ENCODE measurements around the gene CEMP1. TPM values are rescaled to one million over a fixed set of nuclear protein-coding genes. Genes with fewer than 3 reads are reported as not detected.
A peak's percentile ranks its signal among the peaks of the same experiment; 100 is the strongest.

Gene CEMP1
- total and polyA plus RNA-seq, 5 donors from 2014 or later = 0.27 to 3.8 (median 3.7) TPM

- Histone ChIP-seq H3K36me3 (ENCODE audit: control insufficient read depth, insufficient read depth, low read length) (no peaks in the 10 kb centered on the region), H3K27me3 (ENCODE audit: control insufficient read depth, insufficient read depth, low read length) (no peaks in the 10 kb centered on the region), H3K27ac (ENCODE audit: insufficient read depth, low read length, poor library complexity, severe bottlenecking) (no peak overlapping the region), H3K4me1 (ENCODE audit: control insufficient read depth, insufficient read depth, low read length, poor library complexity, severe bottlenecking) (peaks cover 3% of the 10 kb centered on the region), H3K9me3 (ENCODE audit: control insufficient read depth in 2 of 2, low read length in 2 of 2) (no peaks in the 10 kb centered on the region), H3K4me3 (ENCODE audit: low read depth, low read length) (no peak overlapping the region)
- H3K4me1 Mint-ChIP-seq = peaks cover 0 to 11% (median 5%) of the 10 kb centered on the region in 4 donors
- no peaks in the 10 kb centered on the region for H3K9me3 Mint-ChIP-seq
- peaks cover 3% of the 10 kb centered on the region for H3K36me3 Mint-ChIP-seq
- DNase-seq (no peak), ATAC-seq (ENCODE audit: low read depth in 2 of 2) (no peak)
- peak overlapping the region in 1 of 4 donors; percentile 38 for H3K4me3 Mint-ChIP-seq
- H3K27me3 Mint-ChIP-seq = peaks cover 1% of the 10 kb centered on the region
- no peak overlapping the region for H3K27ac Mint-ChIP-seq
Observed at GRCh38 chr16:2481676-2482075, 49.5 kb downstream of the CEMP1 start.

DNA sequence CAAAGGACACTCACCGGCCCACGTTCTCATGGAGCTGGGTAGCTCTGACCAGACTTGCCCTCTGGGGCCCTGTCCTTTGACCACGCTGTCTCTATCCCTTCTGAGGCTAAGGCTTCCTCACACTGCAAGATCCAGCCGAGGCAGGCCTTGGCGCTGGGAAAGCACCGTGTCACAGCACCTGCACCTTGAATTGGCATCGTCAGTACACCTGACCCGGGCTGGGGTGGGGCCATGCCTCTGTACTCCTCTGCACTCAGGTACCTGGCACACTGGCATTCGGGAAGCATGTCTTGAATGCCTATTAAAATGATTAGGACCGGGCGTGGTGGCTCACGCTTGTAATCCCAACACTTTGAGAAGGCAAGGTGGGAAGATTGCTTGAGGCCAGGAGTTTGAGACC, 50.3 kb downstream of the CEMP1 start:
- no peak for DNase-seq
- Histone ChIP-seq H3K4me3 (ENCODE audit: low read depth, low read length) (no peak overlapping the region), H3K27me3 (ENCODE audit: control insufficient read depth, insufficient read depth, low read length) (no peaks in the 10 kb centered on the region), H3K27ac (ENCODE audit: insufficient read depth, low read length, poor library complexity, severe bottlenecking) (no peak overlapping the region), H3K9me3 (ENCODE audit: control insufficient read depth in 2 of 2, low read length in 2 of 2) (no peaks in the 10 kb centered on the region), H3K4me1 (ENCODE audit: control insufficient read depth, insufficient read depth, low read length, poor library complexity, severe bottlenecking) (peaks cover 8% of the 10 kb centered on the region), H3K36me3 (ENCODE audit: control insufficient read depth, insufficient read depth, low read length) (no peaks in the 10 kb centered on the region)
- no peak for ATAC-seq (ENCODE audit: low read depth in 2 of 2)
- no peak overlapping the region for H3K4me3 Mint-ChIP-seq
- H3K9me3 Mint-ChIP-seq = no peaks in the 10 kb centered on the region
- H3K36me3 Mint-ChIP-seq = peaks cover 3% of the 10 kb centered on the region
- H3K27ac Mint-ChIP-seq = no peak overlapping the region
- H3K4me1 Mint-ChIP-seq = peaks cover 0 to 17% (median 8%) of the 10 kb centered on the region in 4 donors
- H3K27me3 Mint-ChIP-seq = peaks cover 4% of the 10 kb centered on the region

Other genes starting within 250 kb of the CEMP1 start
- gene ABCA3, start 190.7 kb downstream of the CEMP1 start, total RNA-seq = 5.1 TPM
- gene ABCA3, start 190.7 kb downstream of the CEMP1 start, polyA plus RNA-seq = 1 to 10 TPM; 1.1 to 2.2 (median 2.0) TPM
- 6.8 TPM for gene CCNF, start 102.0 kb downstream of the CEMP1 start, total RNA-seq
- 1 to 10 TPM; 3.3 to 6.9 (median 5.8) TPM for gene CCNF, start 102.0 kb downstream of the CEMP1 start, polyA plus RNA-seq
- not detected for gene TEDC2, start 71.3 kb downstream of the CEMP1 start, total RNA-seq
- 1 to 10 TPM in 1 of 4 donors, under 1 TPM in 2, not detected in 1; 0.41 to 1.4 (median 0.67) TPM for gene TEDC2, start 71.3 kb downstream of the CEMP1 start, polyA plus RNA-seq
- not detected for gene NTN3, start 60.1 kb downstream of the CEMP1 start, total RNA-seq
- not detected for gene NTN3, start 60.1 kb downstream of the CEMP1 start, polyA plus RNA-seq
- 5.8 TPM for gene TBC1D24, start 56.3 kb downstream of the CEMP1 start, total RNA-seq
- gene TBC1D24, start 56.3 kb downstream of the CEMP1 start, polyA plus RNA-seq = 1 to 10 TPM in 3 of 4 donors, under 1 TPM in 1; 0.84 to 1.6 (median 1.2) TPM
- 188 TPM for gene ATP6V0C, start 17.5 kb downstream of the CEMP1 start, total RNA-seq
- gene ATP6V0C, start 17.5 kb downstream of the CEMP1 start, polyA plus RNA-seq = 10 to 100 TPM; 62.1 to 83.4 (median 68.6) TPM
- gene AMDHD2, start 11.0 kb downstream of the CEMP1 start, total RNA-seq = 239 TPM
- 10 to 100 TPM; 18.3 to 19.5 (median 18.7) TPM for gene AMDHD2, start 11.0 kb downstream of the CEMP1 start, polyA plus RNA-seq
- 57.4 TPM for gene PDPK1, start 6.6 kb upstream of the CEMP1 start, total RNA-seq
- gene PDPK1, start 6.6 kb upstream of the CEMP1 start, polyA plus RNA-seq = 10 to 100 TPM; 28.0 to 33.7 (median 30.2) TPM
- 24.1 TPM for gene KCTD5, start 151.1 kb upstream of the CEMP1 start, total RNA-seq
- 10 to 100 TPM; 17.5 to 26.4 (median 21.9) TPM for gene KCTD5, start 151.1 kb upstream of the CEMP1 start, polyA plus RNA-seq
- gene PRSS27, start 188.8 kb upstream of the CEMP1 start, total RNA-seq = 0.81 TPM
- gene PRSS27, start 188.8 kb upstream of the CEMP1 start, polyA plus RNA-seq = under 1 TPM in 2 of 4 donors, not detected in 2; 0.13 to 0.14 TPM
- gene SRRM2, start 221.2 kb upstream of the CEMP1 start, total RNA-seq = 1,344 TPM
- 10 to 100 TPM; 29.8 to 40.2 (median 36.4) TPM for gene SRRM2, start 221.2 kb upstream of the CEMP1 start, polyA plus RNA-seq
- 96.5 TPM for gene ELOB, start 245.9 kb upstream of the CEMP1 start, total RNA-seq
- gene ELOB, start 245.9 kb upstream of the CEMP1 start, polyA plus RNA-seq = 100 to 1,000 TPM; 250 to 359 (median 297) TPM

Data from CD4-positive, CD25-positive, alpha-beta regulatory T cell (primary cell).